A549 (cell line): ENCODE data around the gene DCTN3.

Experiments
- CTCF ChIP-seq: fragments of >200 bp; sonication (Bioruptor Twin); formaldehyde crosslinking; IDR thresholded peaks from 3 replicates; pipeline ENCODE4 v1.5.1; 2016
- EP300 ChIP-seq, 2 experiments: fragments of >200 bp; sonication (Bioruptor Twin); formaldehyde crosslinking; IDR thresholded peaks; 2 replicates in 1 of 2; 3 replicates in 1 of 2; pipeline ENCODE4 v1.6.1; 2016 to 2017
- REST ChIP-seq: fragments of 200-600 bp; sonication (generic); IDR thresholded peaks from 2 replicates; pipeline ENCODE4 v1.6.1; 2016; ENCODE audit warnings: antibody characterized with exemption, mild to moderate bottlenecking, moderate library complexity

GRCh38 chr9:34611811-34612787, 8.2 kb downstream of the DCTN3 start, which contains the start of gene RPP25L:
- TF ChIP-seq EP300 (IDR thresholded peaks at IDR 0.05): no peak
- TF ChIP-seq CTCF: no peak; the same call in 2 of the 3 replicates
- no peak for TF ChIP-seq REST
